Adrenal gland (tissue), 12 donors: ENCODE measurements around the gene RTTN. TPM values are rescaled to one million over a fixed set of nuclear protein-coding genes. Genes with fewer than 3 reads are reported as not detected.

Experiments used
- DNase-seq, 7 donors: peaks; one replicate each; pipeline ENCODE4 v3.0.0-alpha.2; 2019 to 2020
- H3K27ac ChIP-seq, 5 donors: fragments of 200-600 bp; sonication (generic) in 4 of 5; 1 replicate in 3 of 5; 2 replicates in 2 of 5; pipeline versions ENCODE4 v1.5.1 to v1.8.0; 2016 to 2020; ENCODE audit warnings: mild to moderate bottlenecking in 1 of 5
- H3K27me3 ChIP-seq: fragments of 200-600 bp; 2 replicates; pipeline ENCODE4 v1.8.0; 2021
- H3K36me3 ChIP-seq, 2 donors: fragments of 200-600 bp; replicated peaks in 1 of 2; 1 replicate in 1 of 2; 2 replicates in 1 of 2; pipeline versions ENCODE4 v1.5.1 to v1.8.0; 2018 to 2022
- H3K4me1 ChIP-seq, 2 donors: fragments of 200-600 bp; replicated peaks in 1 of 2; 1 replicate in 1 of 2; 2 replicates in 1 of 2; pipeline versions ENCODE4 v1.5.1 to v1.8.0; 2018 to 2021
- H3K4me3 ChIP-seq, 4 donors: fragments of 200-600 bp; sonication (generic) in 3 of 4; one replicate each; pipeline ENCODE4 v1.5.1; 2016 to 2018
- H3K9me3 ChIP-seq, 3 donors: fragments of 200-600 bp; sonication (generic) in 1 of 3; replicated peaks in 1 of 3; 1 replicate in 2 of 3; 2 replicates in 1 of 3; pipeline versions ENCODE4 v1.5.1 to v1.8.0; 2016 to 2021
- CTCF ChIP-seq, 6 experiments: fragments of 450-650 bp in 4 of 6; fragments of 200-600 bp in 2 of 6; sonication (generic) in 1 of 6; IDR thresholded peaks; 1 replicate in 5 of 6; 2 replicates in 1 of 6; pipeline versions ENCODE4 v1.5.1 to v1.8.0; 2016 to 2021; ENCODE audit warnings: antibody characterized with exemption in 6 of 6, mild to moderate bottlenecking in 2 of 6, moderate library complexity in 1 of 6
- POLR2A ChIP-seq, 2 donors: fragments of 450-650 bp; IDR thresholded peaks; one replicate each; pipeline ENCODE4 v1.6.1; 2017; ENCODE audit warnings: antibody characterized with exemption in 2 of 2, mild to moderate bottlenecking in 2 of 2, moderate library complexity in 1 of 2
- WGBS, 4 donors: extraction: QIAGEN DNeasy Blood & Tissue Kit in 2 of 4; methylation state at CpG; one replicate each; pipeline versions ENCODE4 v1.1.5 to v1.1.7; 2013 to 2017; 5-methylcytosine and 5-hydroxymethylcytosine counted together
- intact Hi-C, 2 donors: fragments of 100-400 bp; cut with DNase I; formaldehyde crosslinking; loops; one replicate each; pipeline versions ENCODE4 v1.14.1 to v1.15.0; 2022 to 2023
- polyA plus RNA-seq, 3 donors: library from polyadenylated mRNA; stranded (reverse); fragments of 200-250 nt in 2 of 3; fragments of 350-450 nt in 1 of 3; fragmentation: Illumina TruSeq in 1 of 3; extraction: RNeasy Lipid Tissue Mini Kit (QIAGEN cat#74804) in 1 of 3; gene quantifications; one replicate each; pipeline ENCODE4 v1.2.3, GENCODE V29; 2013 to 2014
- total RNA-seq, 9 donors: library from RNA; depleted of rRNA in 4 of 9; stranded (reverse); fragments of >200 nt in 4 of 9; fragments of 120-200 nt in 1 of 9; fragmentation: NEBNext Ultra II Directional in 1 of 9; extraction: Animal tissue kit (Norgen Biotek cat#: 25700) in 1 of 9; gene quantifications; one replicate each; pipeline versions ENCODE4 v1.1.0 to v1.2.4, GENCODE V29; 2013 to 2023
- donor health status: healthy with polysubstance abuse.
- donor health status: Bipolar disorder and iron deficiency.
- donor health status: DM: yes; HTN: yes; CAD: no.
- donor health status: DM: no; HTN: no; CAD: no.
- donor health status: DM: no; HTN: no; CAD: no.
- donor health status: DM: yes; HTN: yes; CAD: no.

RTTN gene
- total and polyA plus RNA-seq, 12 donors, result 4.0 to 22.5 (median 7.5) TPM

- no peaks in the 10 kb centered on the region for H3K36me3 ChIP-seq
- no peak for TF ChIP-seq POLR2A (IDR thresholded peaks at IDR 0.05)
- TF ChIP-seq CTCF (IDR thresholded peaks at IDR 0.05), result no peak
- H3K4me3 ChIP-seq, result no peak overlapping the region
- H3K27me3 ChIP-seq, result no peaks in the 10 kb centered on the region
- H3K4me1 ChIP-seq, result no peaks in the 10 kb centered on the region
- intact Hi-C loops, result no loop called here
- H3K27ac ChIP-seq, result no peak overlapping the region
- 97 to 100% (median 97%) methylated on average over 1 of the region's 1 CpG for WGBS, 4 donors
- H3K9me3 ChIP-seq, result peaks cover 0 to 9% (median 4%) of the 10 kb centered on the region in 3 donors
- no peak for DNase-seq
Observed at GRCh38 chr18:69987870-69988269, 217.6 kb downstream of the RTTN start.

GRCh38 chr18:69985239-69985638 lies 220.2 kb downstream of the RTTN start:
- H3K4me1 ChIP-seq, result peaks cover 0 to 5% of the 10 kb centered on the region in 2 donors
- no peak for TF ChIP-seq POLR2A (IDR thresholded peaks at IDR 0.05)
- TF ChIP-seq CTCF (IDR thresholded peaks at IDR 0.05), result no peak
- no peak overlapping the region for H3K4me3 ChIP-seq
- no peak overlapping the region for H3K27ac ChIP-seq
- H3K27me3 ChIP-seq, result no peaks in the 10 kb centered on the region
- DNase-seq, result no peak
- no peaks in the 10 kb centered on the region for H3K36me3 ChIP-seq
- WGBS, 4 donors, result 85 to 98% (median 94%) methylated on average over 2 to 4 of the region's 4 CpGs
- intact Hi-C loops, result no loop called here
- peaks cover 0 to 9% (median 4%) of the 10 kb centered on the region in 3 donors for H3K9me3 ChIP-seq

GRCh38 chr18:69982417-69982816 lies 223.1 kb downstream of the RTTN start:
- Histone ChIP-seq H3K36me3 (no peaks in the 10 kb centered on the region), H3K27me3 (no peaks in the 10 kb centered on the region), H3K4me1 (peaks cover 0 to 5% of the 10 kb centered on the region in 2 donors), H3K27ac (no peak overlapping the region), H3K4me3 (no peak overlapping the region), H3K9me3 (peaks cover 0 to 1% (median 0%) of the 10 kb centered on the region in 3 donors)
- WGBS, 4 donors, result 93 to 97% (median 95%) methylated on average over 4 of the region's 4 CpGs
- intact Hi-C loops, result no loop called here
- DNase-seq, result no peak
- TF ChIP-seq POLR2A (IDR thresholded peaks at IDR 0.05), result no peak

GRCh38 chr18:69981948-69982347 lies 223.5 kb downstream of the RTTN start:
- Histone ChIP-seq H3K36me3 (no peaks in the 10 kb centered on the region), H3K9me3 (no peaks in the 10 kb centered on the region), H3K27me3 (no peaks in the 10 kb centered on the region), H3K27ac (no peak overlapping the region), H3K4me3 (no peak overlapping the region), H3K4me1 (peaks cover 0 to 5% of the 10 kb centered on the region in 2 donors)
- TF ChIP-seq CTCF (IDR thresholded peaks at IDR 0.05) (no peak), POLR2A (IDR thresholded peaks at IDR 0.05) (no peak)
- intact Hi-C loops, result no loop called here
- DNase-seq, result no peak
- WGBS, 4 donors, result 75 to 87% (median 86%) methylated on average over 2 of the region's 2 CpGs
